ENCODE data around the gene PPP2R1B. TPM values are rescaled to one million over a fixed set of nuclear protein-coding genes. Genes with fewer than 3 reads are reported as not detected.

Gene PPP2R1B
- polyA plus RNA-seq, 2 of the 4 experiments (the other 2 are of a cell fraction): 18.6 to 24.7 TPM

DNA sequence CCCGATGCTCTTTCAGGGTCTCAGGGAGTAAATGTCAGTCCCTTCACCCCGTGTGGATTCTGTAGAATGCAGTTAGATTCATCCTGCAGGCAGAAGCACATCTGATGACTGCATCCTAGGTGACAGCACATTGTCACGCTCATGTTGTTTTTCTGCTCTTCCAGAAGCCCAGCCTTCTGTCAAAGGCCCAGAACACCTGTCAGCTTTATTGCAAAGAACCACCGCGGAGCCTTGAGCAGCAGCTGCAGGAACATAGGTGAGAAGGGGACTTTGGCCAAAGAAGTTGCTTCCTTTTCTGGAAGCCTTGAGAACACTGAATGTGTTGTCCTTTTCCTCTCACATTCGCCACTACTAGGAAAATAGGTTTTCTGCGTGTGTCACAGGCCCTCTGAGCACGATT is 43.7 kb downstream of the PPP2R1B start (continued):
- no peak for TF ChIP-seq CTCF (IDR thresholded peaks at IDR 0.05)
- TF ChIP-seq MYC (IDR thresholded peaks at IDR 0.05; ENCODE audit: borderline replicate concordance, low read length): no peak
- TF ChIP-seq, protein P1, sequence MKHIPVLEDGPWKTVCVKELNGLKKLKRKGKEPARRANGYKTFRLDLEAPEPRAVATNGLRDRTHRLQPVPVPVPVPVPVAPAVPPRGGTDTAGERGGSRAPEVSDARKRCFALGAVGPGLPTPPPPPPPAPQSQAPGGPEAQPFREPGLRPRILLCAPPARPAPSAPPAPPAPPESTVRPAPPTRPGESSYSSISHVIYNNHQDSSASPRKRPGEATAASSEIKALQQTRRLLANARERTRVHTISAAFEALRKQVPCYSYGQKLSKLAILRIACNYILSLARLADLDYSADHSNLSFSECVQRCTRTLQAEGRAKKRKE (CRISPR knock-in tag; IDR thresholded peaks at IDR 0.05; ENCODE audit: low read depth): no peak
- no peak for TF ChIP-seq EP300 (IDR thresholded peaks at IDR 0.05)
- TF ChIP-seq, protein P2, sequence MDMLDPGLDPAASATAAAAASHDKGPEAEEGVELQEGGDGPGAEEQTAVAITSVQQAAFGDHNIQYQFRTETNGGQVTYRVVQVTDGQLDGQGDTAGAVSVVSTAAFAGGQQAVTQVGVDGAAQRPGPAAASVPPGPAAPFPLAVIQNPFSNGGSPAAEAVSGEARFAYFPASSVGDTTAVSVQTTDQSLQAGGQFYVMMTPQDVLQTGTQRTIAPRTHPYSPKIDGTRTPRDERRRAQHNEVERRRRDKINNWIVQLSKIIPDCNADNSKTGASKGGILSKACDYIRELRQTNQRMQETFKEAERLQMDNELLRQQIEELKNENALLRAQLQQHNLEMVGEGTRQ (IDR thresholded peaks at IDR 0.05): no peak
- no peak for TF ChIP-seq GATA3 (IDR thresholded peaks at IDR 0.05; ENCODE audit: borderline replicate concordance)
- TF ChIP-seq REST (IDR thresholded peaks at IDR 0.05): no peak
- no peak for TF ChIP-seq HEYL (CRISPR knock-in tag; IDR thresholded peaks at IDR 0.05)
- no peak for TF ChIP-seq MAFK (IDR thresholded peaks at IDR 0.05; ENCODE audit: partially characterized antibody)
- no peak for TF ChIP-seq ZFP36 (IDR thresholded peaks at IDR 0.05; ENCODE audit: borderline replicate concordance, partially characterized antibody)
- no peak for TF ChIP-seq CHD2 (IDR thresholded peaks at IDR 0.05; ENCODE audit: low read length, partially characterized antibody)
- TF ChIP-seq, protein P3, sequence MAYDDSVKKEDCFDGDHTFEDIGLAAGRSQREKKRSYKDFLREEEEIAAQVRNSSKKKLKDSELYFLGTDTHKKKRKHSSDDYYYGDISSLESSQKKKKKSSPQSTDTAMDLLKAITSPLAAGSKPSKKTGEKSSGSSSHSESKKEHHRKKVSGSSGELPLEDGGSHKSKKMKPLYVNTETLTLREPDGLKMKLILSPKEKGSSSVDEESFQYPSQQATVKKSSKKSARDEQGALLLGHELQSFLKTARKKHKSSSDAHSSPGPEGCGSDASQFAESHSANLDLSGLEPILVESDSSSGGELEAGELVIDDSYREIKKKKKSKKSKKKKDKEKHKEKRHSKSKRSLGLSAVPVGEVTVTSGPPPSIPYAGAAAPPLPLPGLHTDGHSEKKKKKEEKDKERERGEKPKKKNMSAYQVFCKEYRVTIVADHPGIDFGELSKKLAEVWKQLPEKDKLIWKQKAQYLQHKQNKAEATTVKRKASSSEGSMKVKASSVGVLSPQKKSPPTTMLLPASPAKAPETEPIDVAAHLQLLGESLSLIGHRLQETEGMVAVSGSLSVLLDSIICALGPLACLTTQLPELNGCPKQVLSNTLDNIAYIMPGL (CRISPR knock-in tag; IDR thresholded peaks at IDR 0.05; ENCODE audit: borderline replicate concordance): no peak

DNA sequence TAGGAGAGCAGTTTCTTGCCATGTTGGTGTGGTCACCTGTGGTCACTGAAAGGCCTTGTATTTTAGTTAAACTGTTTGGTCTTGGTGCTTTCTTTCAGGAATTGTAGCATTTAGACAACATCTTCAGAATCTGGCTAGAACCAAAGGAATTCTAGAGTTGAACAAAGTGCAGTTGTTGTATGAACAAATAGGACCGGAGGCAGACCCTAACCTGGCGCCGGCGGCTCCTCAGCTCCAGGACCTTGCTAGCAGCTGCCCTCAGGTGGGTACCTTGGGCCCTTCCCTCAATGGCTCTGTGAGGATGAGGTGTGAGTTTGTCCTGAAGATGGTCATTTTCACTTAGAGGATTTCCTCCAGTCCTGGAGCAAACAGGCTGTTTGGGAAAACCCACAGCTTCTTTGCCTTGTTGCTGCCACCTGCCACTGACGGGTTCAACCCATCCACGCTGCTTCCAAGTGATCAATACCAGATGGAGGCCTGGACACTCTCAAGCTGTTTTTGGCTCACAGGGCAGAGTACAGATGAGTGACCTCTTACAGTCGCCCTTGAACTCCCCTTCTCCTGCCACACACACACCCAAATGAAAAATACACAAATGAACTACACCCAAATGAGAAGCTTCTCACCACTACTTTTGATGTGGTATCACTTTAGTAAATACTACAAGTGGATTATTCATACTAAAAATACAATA is 45.2 kb downstream of the PPP2R1B start:
- ChIA-PET POLR2A (no interaction called here), CTCF (interaction anchor here (0.6 to 1.4 kb wide), 3 partner anchors 57 to 245 kb away, joined by 3 to 5 read pairs (median 3); no protein-coding TSS in a partner anchor)
- WGBS (ENCODE audit: missing lambda C conversion rate): 90% methylated on average over 7 of the region's 7 CpGs
- no peaks in the 10 kb centered on the region for H3K9me3 ChIP-seq
- no peak overlapping the region for H3K4me2 ChIP-seq
- peaks cover 18% of the 10 kb centered on the region for H3K4me1 ChIP-seq
- DNase-seq (ENCODE audit: low read depth in 1 of 2, low spot score in 1 of 2): no peak
- H3K4me3 ChIP-seq: no peak overlapping the region
- no peak overlapping the region for H3K27ac ChIP-seq
- no peak for ATAC-seq
- no peak for FAIRE-seq
- TF ChIP-seq JUN (IDR thresholded peaks at IDR 0.05) (no peak), CTCF (IDR thresholded peaks at IDR 0.05) (no peak), TP53 (CRISPR knock-in tag; IDR thresholded peaks at IDR 0.05) (no peak), REST (IDR thresholded peaks at IDR 0.05) (no peak), EHMT2 (IDR thresholded peaks at IDR 0.05; ENCODE audit: low read depth) (no peak), RARB (CRISPR knock-in tag; IDR thresholded peaks at IDR 0.05) (no peak), EHF (CRISPR knock-in tag; IDR thresholded peaks at IDR 0.05) (no peak), NFE2L2 (conservative IDR thresholded peaks at IDR 0.05; ENCODE audit: low read length) (no peak), PHF8 (IDR thresholded peaks at IDR 0.05; ENCODE audit: borderline replicate concordance, low read depth) (no peak), JUNB (IDR thresholded peaks at IDR 0.05) (no peak), RAD21 (conservative IDR thresholded peaks at IDR 0.05 in 1 of 2, IDR thresholded peaks at IDR 0.05 in 1 of 2) (no peak)

Data from A549 (cell line).